GM21381 (cell line): ENCODE results near the gene CD47.

ENCODE experiments used
- ATAC-seq: cut with Tn5 transposase; IDR thresholded peaks from one replicate; pipeline ENCODE4 v1.9.1; 2021; ENCODE audit warnings: mild to moderate bottlenecking, moderate library complexity; ENCODE audit not compliant: unreplicated experiment

CD47 gene

DNA sequence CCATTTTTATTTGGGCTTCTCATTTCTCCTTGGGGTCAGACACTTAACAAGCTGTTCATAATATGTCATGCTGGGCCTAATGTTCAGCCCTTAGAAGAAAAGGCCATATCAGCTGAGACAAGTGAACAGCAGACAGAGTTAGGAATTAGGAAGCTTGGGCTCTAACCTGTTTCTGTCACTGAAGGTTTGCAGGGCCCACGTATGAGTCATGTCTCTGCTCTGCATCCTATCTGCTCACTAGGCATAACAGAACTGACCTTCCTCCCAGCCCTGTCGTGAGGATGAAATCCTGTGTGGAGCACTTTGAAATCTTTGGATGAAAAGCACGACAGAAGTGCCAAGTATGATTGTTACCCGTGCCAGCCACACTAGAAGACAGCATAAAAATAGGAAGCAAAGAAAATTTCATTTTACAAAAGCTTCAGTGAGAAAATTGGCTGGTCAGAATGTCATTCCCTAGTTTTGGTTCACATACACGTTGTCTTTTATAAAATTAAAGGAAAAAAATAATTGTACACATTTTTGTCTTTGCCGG, 26.5 kb upstream of the CD47 start:
- no peak for ATAC-seq

DNA sequence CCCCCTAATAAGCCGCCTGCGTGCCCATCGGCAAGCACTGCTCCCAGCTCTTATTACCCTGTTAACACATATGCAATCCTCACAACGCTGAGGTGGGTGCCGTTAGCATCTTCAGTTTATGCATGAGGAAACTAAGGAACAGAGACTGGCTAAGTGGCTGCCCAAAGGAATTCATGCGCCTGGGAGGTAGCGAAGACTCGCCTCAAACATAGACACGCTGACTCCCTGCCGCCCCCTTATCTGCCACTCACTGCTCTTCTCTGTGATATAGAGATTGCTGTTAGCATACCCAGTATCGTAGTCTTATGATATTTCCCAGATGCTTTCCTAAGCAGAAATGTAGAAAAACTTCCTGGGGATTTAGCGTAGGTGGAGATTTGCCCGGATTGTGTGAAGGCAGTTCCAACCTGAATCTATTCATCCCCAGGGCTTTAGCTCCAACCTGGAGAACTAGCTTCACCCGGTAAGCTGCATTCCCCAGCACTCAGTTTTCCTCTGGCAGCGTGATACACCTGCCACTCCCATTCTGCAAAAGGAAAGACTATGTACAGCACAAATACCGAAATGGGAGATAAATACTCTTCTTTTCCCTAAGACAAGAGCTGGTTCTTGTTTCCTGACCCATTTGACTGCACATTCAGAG, 23.7 kb upstream of the CD47 start:
- ATAC-seq, result no peak

DNA sequence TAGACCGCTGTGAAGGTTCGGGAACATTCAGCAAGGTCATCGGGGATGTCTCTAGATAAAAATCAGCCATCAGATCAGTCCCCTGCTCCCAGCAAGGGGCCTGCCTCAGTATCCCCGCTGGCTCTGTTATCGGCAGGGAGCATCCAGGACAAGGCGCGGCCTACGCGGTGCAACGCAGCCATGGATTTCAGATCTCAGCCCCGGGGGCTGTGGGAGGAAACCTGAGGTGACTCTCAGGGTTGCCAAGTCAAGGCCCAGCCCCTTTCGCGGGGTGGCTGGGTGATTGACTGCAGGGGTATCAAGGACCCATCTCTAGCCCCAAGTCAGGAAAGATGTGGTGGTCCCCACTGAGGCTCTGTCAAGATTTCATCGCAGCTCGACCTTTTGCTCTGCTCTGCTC, 23.1 kb upstream of the CD47 start:
- ATAC-seq, result no peak

DNA sequence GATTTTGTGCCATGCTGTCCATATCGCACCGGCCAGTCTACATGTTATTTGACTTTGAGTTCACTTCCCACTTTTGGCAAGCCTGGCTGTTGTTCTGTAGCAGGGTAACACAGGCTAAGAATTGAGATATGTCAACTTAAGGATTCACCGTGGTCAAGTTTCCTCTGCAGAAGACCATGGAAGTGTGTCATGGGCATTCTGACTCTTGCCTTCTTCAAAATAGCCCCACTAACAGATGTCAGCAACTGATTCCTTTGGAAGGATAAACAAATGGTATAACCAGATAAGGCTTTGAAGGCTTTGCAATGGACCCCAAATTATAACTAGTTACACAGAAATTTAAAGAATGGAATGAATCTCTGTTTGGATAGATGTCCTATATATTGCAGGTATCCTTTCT, 20.1 kb upstream of the CD47 start:
- ATAC-seq, result no peak

DNA sequence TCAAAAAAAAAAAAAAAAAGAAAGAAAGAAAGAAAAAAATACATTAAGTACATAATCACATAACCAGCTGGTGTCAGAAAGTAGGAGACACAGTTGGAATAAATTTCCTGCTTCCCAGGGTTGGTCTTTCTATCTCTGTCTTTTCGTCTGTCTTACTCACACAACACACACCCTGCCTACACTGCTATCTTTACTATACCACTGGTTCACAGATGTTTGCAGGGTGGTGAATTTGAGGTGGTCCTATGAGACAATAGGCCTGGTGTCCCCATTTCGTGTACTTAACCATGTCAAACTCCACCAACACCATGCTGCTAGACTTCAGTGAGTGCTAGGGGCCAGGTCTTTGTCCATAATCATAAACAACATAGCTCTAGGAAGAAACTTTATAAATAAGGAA, 17.6 kb upstream of the CD47 start:
- no peak for ATAC-seq

DNA sequence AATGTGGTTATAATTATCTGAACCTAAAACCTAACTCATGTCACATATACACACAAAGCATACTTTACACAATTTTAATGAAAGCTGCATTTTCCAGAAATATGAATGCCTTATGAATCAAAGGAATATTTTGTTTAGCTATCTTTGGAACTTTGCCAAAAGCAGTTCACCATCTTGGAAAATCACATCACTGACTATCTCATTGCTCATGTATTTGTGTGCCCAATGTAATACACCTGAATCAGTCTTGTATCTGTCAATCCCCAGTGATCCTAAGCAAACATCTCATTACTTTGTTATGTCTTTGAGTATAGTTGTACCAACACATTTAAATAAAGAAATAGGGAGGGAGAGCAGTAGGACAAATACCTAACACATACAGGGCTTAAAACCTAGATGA, 15.6 kb upstream of the CD47 start:
- ATAC-seq, result no peak

DNA sequence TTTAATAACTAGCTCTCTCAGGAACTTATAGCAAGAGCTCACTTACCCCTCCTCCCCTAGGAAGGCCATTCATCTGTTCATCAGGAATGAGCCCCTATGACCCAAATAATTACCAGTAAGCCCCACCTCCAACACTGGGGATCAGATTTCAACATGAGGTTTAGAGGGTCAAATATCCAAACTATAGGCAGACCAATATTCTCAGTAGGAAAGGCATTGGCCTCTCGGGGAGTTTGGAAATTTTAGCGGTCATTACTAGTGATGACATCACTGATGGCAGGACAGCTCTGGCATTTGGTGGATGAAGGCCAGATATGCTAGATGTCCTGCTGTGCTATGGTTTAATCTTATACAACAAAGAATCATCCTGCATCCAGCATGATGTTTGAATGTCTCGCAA, 15.2 kb upstream of the CD47 start:
- no peak for ATAC-seq

DNA sequence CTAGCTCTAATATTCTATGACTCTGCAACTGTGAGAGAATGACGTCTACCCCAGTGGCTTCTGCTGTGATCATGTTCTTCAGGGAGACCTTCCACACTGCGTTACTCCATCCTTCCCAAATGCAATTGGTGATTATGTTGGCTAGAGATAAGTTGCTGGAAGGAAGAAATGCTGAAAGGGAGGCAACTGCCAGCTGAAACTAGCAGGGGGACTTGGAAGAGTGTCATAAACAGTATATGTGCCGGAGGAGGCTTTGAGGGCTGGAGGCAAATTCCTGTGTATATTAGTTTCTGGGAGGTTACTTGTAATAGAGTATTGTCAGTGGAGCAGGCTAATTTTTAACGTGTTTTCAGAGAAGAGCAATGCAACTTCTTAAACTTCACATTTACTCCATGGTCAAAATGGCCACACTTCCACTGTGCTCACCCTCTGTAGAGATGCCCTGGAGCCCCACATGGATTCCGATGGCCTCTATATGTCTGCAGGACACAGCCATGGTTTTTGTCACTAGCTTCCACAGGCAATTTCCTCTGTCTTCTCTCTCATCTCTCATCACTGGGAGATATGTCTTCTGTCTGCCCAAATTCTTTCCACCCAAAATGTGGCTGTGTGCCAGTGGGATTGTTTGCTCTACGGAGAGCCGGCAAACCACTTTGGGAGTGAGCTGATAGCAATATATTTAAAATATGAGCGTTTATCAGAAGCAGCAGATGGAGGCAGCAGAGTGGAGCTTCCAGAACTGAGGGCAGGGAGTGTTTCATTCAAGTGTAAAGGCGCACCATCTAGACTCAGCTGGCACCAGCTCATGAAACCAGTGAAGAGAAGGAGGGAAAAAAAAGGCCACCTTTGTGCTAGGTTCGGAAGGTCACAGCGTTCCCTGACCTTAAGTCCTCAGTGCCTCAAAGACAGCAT, 13.3 kb upstream of the CD47 start:
- no peak for ATAC-seq

DNA sequence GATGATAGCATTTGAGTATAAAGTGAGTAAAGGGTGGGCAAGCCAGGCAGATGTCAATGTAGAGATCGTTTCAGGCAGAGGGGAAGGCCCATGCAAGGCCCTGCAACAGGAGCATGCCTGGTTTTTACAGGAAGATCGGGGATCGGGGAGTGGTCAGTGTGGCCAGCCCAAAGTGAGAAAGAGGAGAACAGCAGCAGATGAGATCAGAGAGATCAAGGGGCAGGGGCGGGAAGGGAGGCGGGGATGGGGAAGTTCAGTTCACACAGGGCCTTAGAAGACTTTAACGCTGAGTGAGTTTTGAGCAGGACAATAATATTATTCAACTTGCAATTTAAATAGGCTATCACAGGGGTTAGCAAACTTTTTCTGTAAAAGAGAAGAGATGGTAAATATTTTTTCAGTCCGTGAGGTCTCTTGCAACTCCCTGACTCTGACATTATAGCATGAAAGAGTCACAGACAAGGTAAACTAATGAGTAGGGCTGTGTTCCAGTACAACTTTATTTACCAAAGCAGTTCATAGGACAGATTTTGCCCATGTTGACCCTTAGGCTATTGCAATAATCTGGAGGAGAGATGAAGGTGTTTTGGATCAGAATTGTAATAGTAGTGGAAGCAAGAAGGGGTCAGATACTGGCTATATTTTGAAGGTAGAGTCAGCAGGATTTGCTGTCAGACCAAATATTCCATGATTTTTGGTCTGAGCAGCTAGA, 12.4 kb upstream of the CD47 start:
- no peak for ATAC-seq

DNA sequence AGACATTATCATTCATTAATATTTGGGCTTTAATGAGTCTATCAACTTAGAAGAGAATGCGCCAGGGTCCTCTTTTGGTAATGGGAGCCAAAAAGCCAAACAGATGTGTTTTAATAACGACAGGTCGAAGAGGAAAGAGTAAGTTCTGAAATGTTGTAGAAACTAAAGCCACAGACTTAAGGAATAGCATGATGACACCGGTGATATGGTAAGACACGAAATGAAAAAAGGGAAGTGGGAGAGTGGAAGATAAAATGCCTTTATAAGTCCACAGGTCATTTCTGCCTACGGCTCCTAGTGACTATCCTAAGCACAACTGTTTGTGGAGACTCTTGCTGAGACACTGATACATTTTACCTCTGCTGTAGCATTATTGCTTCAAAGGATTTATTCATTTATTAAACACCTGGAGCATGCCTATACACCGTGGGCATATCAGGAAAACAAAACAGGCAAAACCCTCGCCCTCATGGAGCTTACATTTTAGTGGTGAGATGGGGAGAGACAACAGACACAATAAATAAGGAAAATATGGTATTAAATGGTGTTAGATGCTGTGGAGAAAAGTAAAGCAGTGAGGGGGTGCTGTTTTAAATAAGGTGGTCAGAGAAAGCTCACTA, 11.7 kb upstream of the CD47 start:
- ATAC-seq, result no peak

DNA sequence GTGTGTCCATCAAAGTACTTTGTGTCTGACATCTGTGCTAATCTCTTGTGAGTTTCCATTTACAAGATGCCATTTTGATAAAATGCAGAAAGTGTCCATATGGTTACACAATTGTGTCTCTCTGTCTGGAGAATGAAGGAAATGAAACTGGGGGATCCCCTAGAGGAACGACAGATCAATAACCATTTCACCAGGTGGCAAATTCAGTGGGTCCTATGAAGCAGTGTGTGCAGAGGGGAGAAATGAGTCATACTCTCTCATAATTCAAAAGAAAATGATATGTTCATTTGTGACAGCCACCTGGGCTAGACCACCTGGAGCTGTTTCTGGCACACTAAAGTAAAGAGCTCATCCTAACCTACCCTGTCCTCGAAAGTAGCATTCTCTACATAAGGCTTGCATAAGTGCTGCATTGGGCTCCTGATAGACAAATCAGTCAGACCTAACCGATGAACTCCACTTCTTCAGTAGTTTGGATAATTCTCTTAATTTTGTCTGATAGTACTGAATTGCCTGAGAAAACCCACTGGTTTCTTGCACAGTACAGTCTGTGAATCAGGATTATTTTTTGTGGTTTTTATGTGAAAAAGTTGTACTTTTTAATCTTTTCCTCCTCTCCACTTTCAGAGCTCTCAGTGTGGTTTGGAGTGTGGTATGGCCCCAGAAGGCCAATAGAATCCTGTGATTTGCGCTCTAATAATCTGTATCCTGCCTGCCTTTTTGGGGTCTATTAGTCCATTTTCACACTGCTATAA, 10.3 kb upstream of the CD47 start:
- ATAC-seq, result peak; percentile 90

DNA sequence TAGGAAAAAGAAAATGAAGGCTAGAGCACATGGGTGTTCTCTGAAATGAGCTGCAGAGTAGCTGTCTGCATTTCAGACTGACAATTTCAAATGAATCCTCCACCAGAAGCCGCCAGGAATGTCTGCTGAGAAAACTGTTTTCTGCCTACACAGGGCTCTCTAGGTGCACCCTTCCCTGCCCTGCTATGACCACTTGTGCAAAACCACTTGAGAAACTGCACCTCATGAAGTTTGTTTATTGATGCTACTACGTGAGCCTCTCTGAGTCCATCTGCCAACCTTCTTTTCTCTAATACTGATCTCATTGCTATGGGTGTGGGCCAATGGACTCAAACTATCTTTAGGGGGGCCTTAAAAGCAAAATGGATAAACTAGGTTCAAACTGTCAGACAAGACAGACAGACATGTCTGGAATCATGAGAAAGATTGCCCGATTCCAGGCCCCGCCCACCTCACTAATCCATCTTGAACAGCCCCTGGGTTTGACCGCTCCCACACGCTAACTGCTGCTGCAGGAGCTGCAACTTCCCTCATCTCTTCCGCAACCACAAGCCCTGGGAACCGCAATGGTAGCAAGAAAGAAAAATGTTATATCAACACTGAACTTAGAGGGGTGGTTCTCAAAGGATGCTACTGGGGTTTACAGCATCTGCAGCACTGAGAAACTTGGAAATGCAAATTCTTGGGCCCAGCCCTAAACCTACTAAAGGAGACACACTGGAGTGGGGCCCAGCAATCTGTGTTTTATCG, 9.0 kb upstream of the CD47 start:
- peak; percentile 27 for ATAC-seq

DNA sequence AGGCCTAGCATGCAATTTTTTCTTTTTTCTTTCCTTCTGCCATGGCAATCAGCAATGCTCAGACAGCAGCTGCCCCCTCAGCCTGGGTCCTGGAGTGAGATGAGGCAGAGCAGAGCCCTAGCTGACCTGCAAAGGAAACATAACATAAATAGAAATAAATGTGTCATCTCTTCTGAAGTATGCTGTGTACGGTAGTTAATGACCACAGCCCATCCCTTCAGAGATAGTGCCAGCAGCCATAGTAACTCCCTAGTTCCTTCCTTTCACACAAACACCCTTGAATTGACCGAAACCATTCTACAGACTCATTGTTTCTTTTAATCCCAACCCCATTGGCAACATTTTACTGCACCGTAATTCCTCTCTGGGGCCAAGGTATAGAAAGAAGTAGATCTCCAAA, 8.4 kb upstream of the CD47 start:
- no peak for ATAC-seq

DNA sequence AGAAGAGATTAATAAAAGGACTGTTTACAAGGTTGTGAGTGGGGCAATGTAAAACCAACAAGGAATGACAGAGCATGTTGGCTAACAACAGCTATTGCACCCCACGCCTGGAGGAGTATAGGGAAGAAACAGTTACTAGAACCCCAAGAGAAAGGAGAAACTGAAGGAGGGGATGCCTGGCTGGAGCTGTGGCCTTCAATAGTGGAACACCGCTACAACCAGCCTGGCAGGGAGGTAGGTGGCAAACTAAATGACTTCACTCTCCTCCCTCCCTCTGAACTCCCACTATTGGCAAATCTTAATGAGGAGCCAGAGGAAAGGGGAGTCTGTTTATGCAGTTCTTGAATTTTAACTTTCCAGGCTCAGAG, 7.2 kb upstream of the CD47 start:
- no peak for ATAC-seq

DNA sequence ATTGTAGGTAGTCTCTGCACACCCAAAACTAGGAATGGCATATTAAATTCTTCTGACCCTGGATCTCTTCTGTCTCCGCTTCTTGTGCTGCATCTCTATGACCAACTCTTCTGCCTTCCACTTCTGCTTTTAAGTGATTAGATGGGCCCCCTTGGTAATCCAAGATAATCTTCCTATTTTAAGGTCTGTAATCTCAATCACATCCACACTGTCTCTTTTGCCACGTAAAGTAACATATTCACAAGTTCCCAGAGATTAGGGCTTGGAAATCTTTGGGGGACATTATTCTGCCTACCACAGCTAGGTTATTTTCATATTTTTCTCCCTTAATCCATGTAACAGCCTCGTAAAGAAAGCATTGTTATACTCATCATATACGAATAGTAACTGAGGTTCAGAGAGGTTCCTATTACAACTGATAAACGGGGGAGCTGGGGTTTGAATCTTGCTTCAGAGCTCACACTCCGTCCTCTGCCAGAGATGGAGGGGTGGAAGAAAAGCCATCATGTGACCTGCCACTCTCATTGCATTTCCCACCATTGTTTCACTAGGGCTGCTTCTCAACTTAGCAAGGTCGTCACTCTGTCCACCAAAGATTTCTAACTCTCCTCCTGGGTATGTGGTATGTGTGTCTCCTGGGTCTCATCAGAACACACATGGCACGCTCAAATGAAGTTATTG, 6.6 kb upstream of the CD47 start:
- no peak for ATAC-seq

DNA sequence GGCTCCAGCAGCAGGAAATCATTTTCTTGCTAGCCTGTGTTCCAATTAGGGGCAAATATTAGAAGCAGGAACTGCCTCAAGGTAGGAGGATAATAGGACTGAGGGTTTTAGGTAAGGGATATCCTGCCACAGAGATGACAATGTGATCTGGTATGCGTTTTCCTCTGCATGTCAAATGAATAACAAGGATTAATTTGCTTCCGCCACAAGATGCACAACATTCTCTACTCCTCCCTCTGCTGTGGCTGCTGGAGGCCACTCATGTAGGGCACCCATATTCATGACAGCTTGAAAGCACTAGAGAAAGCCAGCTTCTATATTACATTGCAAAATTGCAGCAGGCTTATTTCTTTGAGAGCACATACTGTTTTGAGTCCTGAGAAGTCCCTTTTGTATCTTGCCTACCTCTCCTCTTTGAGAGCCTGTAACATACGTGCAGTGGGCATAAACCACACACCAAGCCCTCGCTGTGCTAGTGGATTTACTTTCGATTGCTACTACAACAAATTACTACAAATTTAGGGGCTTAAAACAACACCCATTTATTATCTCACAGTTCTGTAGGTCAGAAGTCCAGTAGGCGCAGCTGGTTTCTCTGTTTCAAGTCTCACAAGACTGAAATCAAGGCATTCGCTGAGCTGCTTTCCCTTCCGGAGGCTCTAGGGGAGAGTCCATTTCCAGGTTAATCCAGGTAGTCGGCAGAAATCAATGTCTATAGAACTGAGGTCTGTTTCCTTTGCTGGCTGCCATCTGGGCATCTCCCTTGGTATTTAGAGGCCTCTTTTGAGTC, 5.9 kb upstream of the CD47 start:
- no peak for ATAC-seq

DNA sequence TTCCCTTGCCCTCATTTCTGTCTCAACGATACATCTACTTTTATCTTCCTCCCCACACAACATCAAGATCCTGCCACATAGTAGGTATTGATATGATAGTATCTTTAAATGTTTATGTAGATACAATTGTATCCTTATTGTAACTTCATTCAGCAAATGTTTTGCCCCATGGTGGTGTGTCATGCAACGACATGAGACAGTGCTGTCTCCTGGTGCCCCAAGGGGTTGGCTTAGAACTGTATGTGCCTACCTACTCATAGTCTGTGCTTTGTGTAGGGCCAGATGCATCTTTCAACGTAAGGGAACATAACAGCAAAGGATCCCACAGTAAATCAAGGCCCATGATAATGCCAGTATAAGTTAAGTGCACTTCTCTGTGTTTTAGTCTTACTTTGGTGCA, 2.8 kb upstream of the CD47 start:
- no peak for ATAC-seq

DNA sequence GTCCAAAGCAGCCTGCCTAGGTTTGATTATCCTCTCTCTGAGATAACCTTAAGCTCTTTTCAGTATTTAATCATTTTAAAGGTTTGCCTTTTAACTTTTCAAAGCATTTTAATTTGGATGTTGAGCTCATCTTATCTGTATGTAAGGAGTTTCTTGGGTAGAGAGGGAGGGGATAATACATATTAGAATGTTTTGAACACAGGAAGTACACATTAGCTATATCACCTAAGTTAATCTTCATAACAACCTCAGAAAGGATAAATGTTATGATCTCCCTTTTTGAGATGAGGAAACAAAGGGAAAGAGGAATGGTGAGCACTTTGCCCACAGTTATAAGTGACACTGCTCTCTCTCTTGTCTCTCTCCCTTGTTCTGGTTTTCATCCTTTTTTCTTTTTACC, 2.2 kb upstream of the CD47 start:
- ATAC-seq, result no peak

DNA sequence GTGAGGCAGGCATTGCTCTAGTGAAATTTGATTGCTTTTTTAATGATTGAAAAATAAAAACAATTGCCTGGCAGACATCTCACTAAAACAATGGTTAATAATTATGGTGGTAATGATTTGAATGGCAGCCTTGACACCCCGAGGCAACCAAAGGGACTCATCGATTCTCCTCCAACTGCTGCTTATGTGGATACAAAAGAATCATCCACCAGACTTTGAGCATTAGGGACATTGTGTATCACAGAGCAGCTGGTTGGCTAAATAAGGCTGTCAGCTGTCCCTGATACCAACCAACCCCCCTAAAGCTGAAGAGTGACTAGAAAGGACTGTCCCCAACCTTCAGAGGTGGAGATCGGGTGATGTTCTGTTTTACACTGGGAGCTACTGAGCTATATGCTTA, 1.7 kb upstream of the CD47 start:
- no peak for ATAC-seq
